K562 (cell line): ENCODE results near the gene MYO18B. TPM values are rescaled to one million over a fixed set of nuclear protein-coding genes. Genes with fewer than 3 reads are reported as not detected.

Experiments used
- ATAC-seq: fragments of 200-7000 bp; cut with Tn5 transposase; 3 replicates; pipeline ENCODE4 v1.9.1; 2020; ENCODE audit warnings: moderate library complexity
- BruUV-seq: library from RNA; stranded (reverse); fragments of 400-500 nt; replicated peaks from 2 replicates; lab custom pipeline; 2021; lab: Mats Ljungman, UMichigan
- CTCF ChIA-PET: fragments of 300-600 bp; formaldehyde crosslinking; extraction: SDS; loops from one replicate; lab custom pipeline; 2021; ENCODE audit warnings: low intra/inter-chr PET ratio; lab: Yijun Ruan, JAX
- POLR2A ChIA-PET: fragments of 300-600, 350-650 bp; sonication (Branson Sonifier 250); formaldehyde crosslinking; extraction: SDS; loops from one replicate; lab custom pipeline; 2021; ENCODE audit warnings: antibody characterized with exemption, inconsistent platforms; lab: Yijun Ruan, JAX
- DNase-seq, 4 experiments: peaks; one replicate each; pipeline versions ENCODE4 v3.0.0 to v3.0.0-alpha.2; 2011 to 2018; ENCODE audit warnings: low spot score in 3 of 4, mixed read lengths in 3 of 4; ENCODE audit errors: extremely low read depth in 1 of 4
- FAIRE-seq: peaks from 2 replicates; lab custom pipeline; 2011; peaks lifted over from hg19 to GRCh38; lab: Jason Lieb, UNC
- H2AFZ ChIP-seq: 2 replicates; pipeline ENCODE4 v1.6.0; 2011; ENCODE audit warnings: low read depth, low read length, control low read depth, inconsistent platforms
- H3K27ac ChIP-seq: fragments of 200-600 bp; 3 replicates; pipeline ENCODE4 v1.8.0; 2011; ENCODE audit warnings: low read depth, mild to moderate bottlenecking, control low read depth, inconsistent platforms, low read length, moderate library complexity, mixed read lengths; ENCODE audit errors: extremely low read depth
- H3K27me3 ChIP-seq, 2 experiments: fragments of 300-600 bp in 1 of 2; 2 replicates in 1 of 2; 3 replicates in 1 of 2; pipeline versions ENCODE4 v1.6.0 to v1.8.0; 2011; ENCODE audit warnings: inconsistent platforms in 2 of 2, low read length in 2 of 2, mild to moderate bottlenecking in 1 of 2, mixed read lengths in 1 of 2, moderate library complexity in 1 of 2; ENCODE audit not compliant: control insufficient read depth in 2 of 2, insufficient read depth in 2 of 2
- H3K36me3 ChIP-seq: fragments of 300-600 bp; 3 replicates; pipeline ENCODE4 v1.8.0; 2011; ENCODE audit warnings: mild to moderate bottlenecking, low read length, inconsistent platforms; ENCODE audit not compliant: control insufficient read depth, insufficient read depth
- H3K4me1 ChIP-seq, 2 experiments: fragments of 200-600 bp in 1 of 2; replicated peaks in 1 of 2; 2 replicates in 1 of 2; 3 replicates in 1 of 2; pipeline versions ENCODE4 v1.5.1 to v1.8.0; 2011; ENCODE audit warnings: inconsistent platforms in 2 of 2, low read length in 2 of 2, mild to moderate bottlenecking in 1 of 2, mixed read lengths in 1 of 2, moderate library complexity in 1 of 2; ENCODE audit not compliant: control insufficient read depth in 2 of 2, insufficient read depth in 2 of 2
- H3K4me2 ChIP-seq: 2 replicates; pipeline ENCODE4 v1.6.1; 2011; ENCODE audit warnings: low read length, control low read depth, inconsistent platforms, mixed read lengths; ENCODE audit not compliant: insufficient read depth
- H3K4me3 ChIP-seq: fragments of 200-600 bp; sonication (generic), shearing (Covaris generic); 2 replicates; pipeline ENCODE4 v1.5.1; 2016; ENCODE audit warnings: control low read depth, inconsistent platforms
- H3K79me2 ChIP-seq: fragments of 200-600 bp; 3 replicates; pipeline ENCODE4 v1.8.0; 2011; ENCODE audit warnings: low read length, inconsistent platforms; ENCODE audit not compliant: control insufficient read depth, insufficient read depth
- H3K9ac ChIP-seq, 2 experiments: 2 replicates each; pipeline versions ENCODE4 v1.6.0 to v1.6.1; 2011; ENCODE audit warnings: low read depth in 2 of 2, low read length in 2 of 2, control low read depth in 1 of 2, inconsistent platforms in 1 of 2, mild to moderate bottlenecking in 1 of 2, mixed read lengths in 1 of 2; ENCODE audit not compliant: insufficient read depth in 1 of 2
- H3K9me1 ChIP-seq: one replicate; pipeline ENCODE4 v1.6.0; 2011; ENCODE audit warnings: inconsistent platforms, mild to moderate bottlenecking, low read length, moderate library complexity; ENCODE audit not compliant: control insufficient read depth, insufficient read depth
- H3K9me3 ChIP-seq: replicated peaks from 2 replicates; pipeline ENCODE4 v1.5.1; 2011; ENCODE audit warnings: low read depth, low read length, inconsistent platforms; ENCODE audit not compliant: control insufficient read depth, insufficient read depth
- H4K20me1 ChIP-seq: replicated peaks from 2 replicates; pipeline ENCODE4 v1.6.1; 2011; ENCODE audit warnings: low read length, inconsistent platforms, mixed read lengths; ENCODE audit not compliant: control insufficient read depth, insufficient read depth
- ATF7 ChIP-seq: fragments of 450-650 bp; IDR thresholded peaks from 2 replicates; pipeline ENCODE4 v1.7.1; 2014; ENCODE audit warnings: mild to moderate bottlenecking, moderate library complexity
- ELK1 ChIP-seq: sonication (generic); formaldehyde crosslinking; IDR thresholded peaks from 2 replicates; pipeline ENCODE4 v1.8.1; 2022; ENCODE audit warnings: missing genetic modification reagents
- GTF2A2 ChIP-seq: IDR thresholded peaks from 2 replicates; pipeline ENCODE4 v1.6.1; 2016; ENCODE audit warnings: mild to moderate bottlenecking, missing genetic modification characterization, missing compliant biosample characterization
- HNRNPLL ChIP-seq: fragments of 200-400 bp; formaldehyde crosslinking; IDR thresholded peaks from 2 replicates; pipeline ENCODE4 v1.6.1; 2017; ENCODE audit warnings: low read length, low read depth, mild to moderate bottlenecking; ENCODE audit not compliant: poor library complexity, severe bottlenecking
- HOXB6 ChIP-seq: fragments of 250-450 bp; sonication (Bioruptor Pico); IDR thresholded peaks from 2 replicates; pipeline ENCODE4 v1.5.1; 2022; ENCODE audit warnings: mild to moderate bottlenecking, borderline replicate concordance
- KAT8 ChIP-seq: fragments of 450-650 bp; IDR thresholded peaks from 2 replicates; pipeline ENCODE4 v1.6.1; 2016; ENCODE audit warnings: low read depth, mild to moderate bottlenecking
- POLR2AphosphoS5 ChIP-seq: IDR thresholded peaks from 2 replicates; pipeline ENCODE4 v1.6.1; 2011; ENCODE audit warnings: mild to moderate bottlenecking, low read depth, low read length, moderate library complexity; ENCODE audit not compliant: control insufficient read depth, insufficient read depth
- RBM39 ChIP-seq: fragments of 200-400 bp; formaldehyde crosslinking; optimal IDR thresholded peaks from 2 replicates; pipeline ENCODE3; 2018; ENCODE audit warnings: low read depth, low read length
- RUNX1 ChIP-seq: sonication (generic); IDR thresholded peaks from 2 replicates; pipeline ENCODE4 v1.6.1; 2016; ENCODE audit warnings: antibody characterized with exemption, low read depth
- SP1 ChIP-seq: sonication (generic); formaldehyde crosslinking; IDR thresholded peaks from 2 replicates; pipeline ENCODE4 v1.8.1; 2022; ENCODE audit warnings: mild to moderate bottlenecking, missing genetic modification reagents
- SREBF1 ChIP-seq: fragments of 150-350 bp; IDR thresholded peaks from 2 replicates; pipeline ENCODE4 v1.6.1; 2014; ENCODE audit warnings: antibody characterized with exemption, low read depth, low read length, borderline replicate concordance
- THAP12 ChIP-seq: fragments of 250-450 bp; sonication (Bioruptor Pico); IDR thresholded peaks from 2 replicates; pipeline ENCODE4 v1.9.0; 2021; ENCODE audit warnings: mild to moderate bottlenecking, inconsistent platforms
- ZFP36 ChIP-seq: fragments of 150-350 bp; IDR thresholded peaks from 2 replicates; pipeline ENCODE4 v1.6.1; 2018; ENCODE audit warnings: low read length, low read depth; ENCODE audit not compliant: partially characterized antibody
- ZKSCAN1 ChIP-seq: fragments of 150-350 bp; IDR thresholded peaks from 2 replicates; pipeline ENCODE4 v1.6.1; 2016; ENCODE audit warnings: low read depth, low read length
- ZNF311 ChIP-seq: fragments of 250-450 bp; sonication (Bioruptor Pico); IDR thresholded peaks from 2 replicates; pipeline ENCODE4 v1.4.0; 2020; ENCODE audit warnings: mild to moderate bottlenecking, moderate library complexity
- ZNF398 ChIP-seq: fragments of 250-450 bp; sonication (Bioruptor Pico); IDR thresholded peaks from 2 replicates; pipeline ENCODE4 v1.8.0; 2021; ENCODE audit warnings: moderate library complexity, mild to moderate bottlenecking, inconsistent platforms
- ZSCAN29 ChIP-seq: fragments of 450-650 bp; IDR thresholded peaks from 2 replicates; pipeline ENCODE4 v1.6.1; 2017
- WGBS: fragments of 100-300 bp; shearing (Covaris generic); methylation state at CpG from one replicate; pipeline ENCODE4 v1.1.6; 2016; ENCODE audit warnings: low coverage, mixed read lengths; ENCODE audit not compliant: insufficient coverage; ENCODE audit errors: missing lambda C conversion rate; 5-methylcytosine and 5-hydroxymethylcytosine counted together
- in situ Hi-C: fragments of 300-500 bp; cut with MboI; formaldehyde crosslinking; loops from 4 replicates; pipeline ENCODE4 v1.15.0; 2018; ENCODE audit warnings: inconsistent platforms, mixed read lengths
- intact Hi-C: fragments of 100-400 bp; cut with micrococcal nuclease; formaldehyde crosslinking; loops from 2 replicates; pipeline ENCODE4 v1.14.2; 2022
- polyA plus RNA-seq, 8 experiments: library from polyadenylated mRNA; depleted of rRNA in 4 of 8; stranded (reverse) in 5 of 8; unstranded in 3 of 8; fragments of >200 nt; fragmentation: Nextera tagmentation in 2 of 8; fragmentation: Illumina TruSeq in 1 of 8; extraction: Ambion mirVana in 2 of 8; extraction: Trizol in 1 of 8; gene quantifications; 2 replicates each; pipeline versions ENCODE4 v1.2.1 to v1.2.3, GENCODE V29; 2011 to 2014; ENCODE audit warnings: inconsistent platforms in 1 of 8, missing spikeins in 1 of 8
- total RNA-seq, 7 experiments: library from RNA; depleted of rRNA in 6 of 7; stranded (reverse); fragments of >200 nt in 6 of 7; fragmentation: Illumina TruSeq in 2 of 7; extraction: Trizol in 2 of 7; gene quantifications; 2 replicates each; pipeline versions ENCODE4 v1.2.1 to v1.2.3, GENCODE V29; 2011 to 2021; ENCODE audit warnings: low replicate concordance in 1 of 7

MYO18B gene
- total and polyA plus RNA-seq, 9 of the 15 experiments (the other 6 are each of a cell fraction or from before 2014, with no cell fraction given), result 0.06 to 7.0 (median 4.3) TPM

- TF ChIP-seq ELK1 (CRISPR knock-in tag) (no peak), SP1 (CRISPR knock-in tag) (no peak), ZKSCAN1 (no peak), RBM39 (no peak)
- TF ChIP-seq, all 486 proteins: peak for 0
Measured at GRCh38 chr22:25833091-25833490, 91.1 kb downstream of the MYO18B start (continued).

GRCh38 chr22:25833676-25834075 lies 91.7 kb downstream of the MYO18B start:
- Histone ChIP-seq H4K20me1 (no peaks in the 10 kb centered on the region), H3K4me3 (no peak overlapping the region), H3K27me3 (no peaks in the 10 kb centered on the region), H3K79me2 (no peaks in the 10 kb centered on the region), H3K4me2 (no peak overlapping the region), H3K9me1 (no peaks in the 10 kb centered on the region), H3K27ac (no peak overlapping the region), H3K9me3 (no peaks in the 10 kb centered on the region), H3K9ac (no peak overlapping the region), H3K36me3 (peaks cover 34% of the 10 kb centered on the region; the same call in 2 of the 3 replicates), H3K4me1 (no peaks in the 10 kb centered on the region), H2AFZ (no peak overlapping the region)
- no peak for DNase-seq
- in situ Hi-C loops (no loop called here), intact Hi-C loops (no loop called here)
- POLR2A ChIA-PET, result interaction anchor here (0.9 kb wide), 1 partner anchor 10 kb away, joined by 3 read pairs; no protein-coding TSS in a partner anchor
- 83% methylated on average over 2 of the region's 2 CpGs for WGBS
- no TSS peak for BruUV-seq
- no peak for ATAC-seq
- no peak for FAIRE-seq
- CTCF ChIA-PET, result no interaction called here
- TF ChIP-seq THAP12 (CRISPR knock-in tag) (no peak), HOXB6 (CRISPR knock-in tag) (no peak), POLR2AphosphoS5 (no peak), ATF7 (no peak), ZNF398 (CRISPR knock-in tag) (no peak), KAT8 (no peak), SREBF1 (no peak), ZFP36 (no peak), ZNF311 (CRISPR knock-in tag) (no peak), RUNX1 (no peak), ZSCAN29 (no peak), GTF2A2 (no peak), HNRNPLL (no peak)
